Posterior cingulate gyrus (tissue), 11 donors: Measurements from ENCODE around the gene FAM236D.
A peak's percentile ranks its signal among the peaks of the same experiment; 100 is the strongest.
"Not testable (repeated sequence)": the region's sequence is repeated elsewhere in the genome, so short reads cannot be mapped to it uniquely, and the experiment has no call there.

Experiments used
- DNase-seq, 10 donors: peaks; one replicate each; pipeline versions ENCODE4 v3.0.0 to v3.0.0-alpha.2; 2020 to 2021; ENCODE audit warnings: mixed read lengths in 3 of 10
- intact Hi-C: fragments of 100-400 bp; cut with DNase I; formaldehyde crosslinking; loops from one replicate; pipeline ENCODE4 v1.15.1; 2023

Gene FAM236D

GRCh38 chrX:72808110-72808509 is at the start of gene FAM236D:
TSS of gene FAM236D (minus strand) at chrX:72808210. CDS start at chrX:72808110, 100 bp downstream.
- DNase-seq, intact Hi-C loops: not testable (repeated sequence)

GRCh38 chrX:72837532-72837931 is 29.5 kb upstream of the FAM236D start:
- intact Hi-C loops, DNase-seq: not testable (repeated sequence)

- intact Hi-C loops, DNase-seq: not testable (repeated sequence)
These were observed 22.7 kb upstream of the FAM236D start for GRCh38 chrX:72830701-72831100.

DNA sequence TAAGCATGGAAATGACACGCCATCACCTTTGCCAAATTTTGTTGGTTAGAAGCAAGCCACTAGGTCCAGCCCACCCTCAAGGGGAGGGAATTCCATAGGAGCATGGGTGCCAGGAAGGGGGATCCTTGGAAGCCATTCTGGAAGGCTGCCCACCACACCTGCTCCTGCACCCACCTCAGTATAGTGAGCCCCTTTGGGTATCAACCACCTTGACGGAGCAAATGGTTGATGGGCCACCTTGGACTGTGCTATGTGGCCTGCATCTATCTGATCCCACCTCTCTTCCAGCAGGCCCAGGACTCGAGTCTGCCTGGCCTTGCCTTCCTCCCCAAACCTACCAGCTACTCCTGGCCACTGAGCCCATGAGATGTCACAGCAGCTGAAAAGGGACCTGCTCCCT is 17.6 kb downstream of the FAM236D start:
- peak in 3 of 10 donors; percentile 0 to 9 (median 0) for DNase-seq
- intact Hi-C loops, result not testable (repeated sequence)

DNA sequence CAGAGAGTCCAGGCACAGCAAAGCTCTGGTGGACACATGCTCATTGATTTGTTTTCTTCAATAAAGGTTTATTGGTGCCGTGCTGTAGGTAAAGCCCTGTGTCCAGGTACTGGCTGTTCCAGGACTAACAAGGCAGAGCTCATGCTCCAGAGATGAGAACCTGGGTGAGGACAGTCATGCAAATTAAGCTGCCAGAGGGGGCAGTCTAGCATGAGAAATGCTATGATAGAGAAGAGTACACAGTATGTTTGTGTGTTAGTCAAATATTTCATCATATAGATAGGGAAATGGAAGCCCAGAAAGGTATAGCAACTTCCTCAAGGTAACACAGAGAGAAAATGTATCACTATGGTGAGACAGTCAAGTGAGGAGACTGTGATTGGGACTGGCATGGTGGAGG is 19.9 kb downstream of the FAM236D start:
- intact Hi-C loops, DNase-seq: not testable (repeated sequence)

DNA sequence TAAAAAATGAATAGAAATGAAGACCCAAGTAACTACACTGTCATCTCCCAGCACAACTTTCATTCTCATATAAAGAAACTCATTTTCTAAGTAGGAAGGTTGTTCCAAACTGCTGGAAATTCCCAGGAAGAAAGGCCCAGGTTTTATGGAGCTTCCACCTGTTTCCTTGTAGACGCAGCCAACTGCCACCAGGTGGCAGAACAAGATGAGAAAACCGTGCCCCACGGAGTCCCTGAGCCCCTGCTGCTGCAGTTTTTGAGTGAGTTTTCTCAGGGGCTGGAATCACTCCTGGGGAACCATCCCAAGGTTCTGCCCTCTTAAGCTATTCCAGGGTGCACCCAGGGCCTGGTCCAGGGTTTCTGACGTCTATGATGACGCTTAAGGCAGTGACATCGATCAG is 24.0 kb downstream of the FAM236D start:
- DNase-seq, intact Hi-C loops: not testable (repeated sequence)

DNA sequence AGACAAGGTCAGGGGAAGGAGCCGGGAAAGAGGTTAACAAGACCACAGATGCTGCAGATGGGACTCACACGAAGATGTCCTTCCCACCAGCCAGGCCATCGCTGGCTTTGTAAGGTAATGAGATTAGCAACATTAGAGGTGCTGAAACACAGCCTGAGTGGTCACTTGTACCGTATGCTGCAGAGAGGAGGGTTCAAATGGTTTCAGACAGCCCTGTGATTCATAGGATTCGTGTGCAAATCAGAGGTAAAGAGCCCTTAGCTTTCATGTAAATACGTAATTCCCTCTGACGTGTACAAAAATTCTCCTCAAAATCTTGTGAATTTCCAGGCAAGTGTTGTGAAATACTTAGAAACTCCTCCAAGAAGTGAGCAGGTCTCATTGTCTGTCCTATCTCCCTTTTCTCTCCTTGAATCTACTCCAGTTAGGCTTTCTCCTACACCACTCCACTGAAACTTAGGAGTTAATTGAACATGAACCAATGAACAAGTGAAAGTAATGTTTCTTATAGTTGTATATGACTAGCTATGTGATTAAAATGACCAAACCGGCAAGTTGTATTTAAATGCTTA is 24.6 kb downstream of the FAM236D start:
- intact Hi-C loops, result not testable (repeated sequence)

GRCh38 chrX:72782560-72782959 is 25.4 kb downstream of the FAM236D start, which contains the start of gene FAM236B:
TSS of gene FAM236B (minus strand) at chrX:72782660. CDS start at chrX:72782560, 100 bp downstream.
- intact Hi-C loops, DNase-seq: not testable (repeated sequence)

More for the DNA sequence above, 24.6 kb downstream of the FAM236D start:
- not testable (repeated sequence) for DNase-seq

DNA sequence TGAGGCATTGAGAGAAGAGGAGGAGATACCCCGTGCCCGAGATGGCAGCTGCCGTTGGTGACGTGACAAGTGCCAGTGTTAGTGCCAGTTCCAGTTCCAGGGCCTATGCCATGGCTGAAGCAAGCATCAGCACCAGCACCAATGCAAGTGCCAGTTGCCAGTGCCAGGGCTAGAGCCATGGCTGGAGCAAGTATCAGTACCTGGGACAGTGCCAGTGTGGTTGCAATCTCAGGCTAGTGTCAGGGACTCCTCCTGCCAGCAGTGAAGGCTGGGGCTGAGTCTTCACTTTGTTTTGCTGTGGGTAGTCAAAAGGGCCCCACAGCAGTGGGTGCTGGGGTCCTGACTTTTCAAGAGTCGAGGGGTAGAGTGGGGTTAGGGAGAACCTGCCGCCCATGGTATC is 29.9 kb downstream of the FAM236D start:
- intact Hi-C loops, DNase-seq: not testable (repeated sequence)

GRCh38 chrX:72777467-72777790 is 30.6 kb downstream of the FAM236D start:
- DNase-seq, intact Hi-C loops: not testable (repeated sequence)

DNA sequence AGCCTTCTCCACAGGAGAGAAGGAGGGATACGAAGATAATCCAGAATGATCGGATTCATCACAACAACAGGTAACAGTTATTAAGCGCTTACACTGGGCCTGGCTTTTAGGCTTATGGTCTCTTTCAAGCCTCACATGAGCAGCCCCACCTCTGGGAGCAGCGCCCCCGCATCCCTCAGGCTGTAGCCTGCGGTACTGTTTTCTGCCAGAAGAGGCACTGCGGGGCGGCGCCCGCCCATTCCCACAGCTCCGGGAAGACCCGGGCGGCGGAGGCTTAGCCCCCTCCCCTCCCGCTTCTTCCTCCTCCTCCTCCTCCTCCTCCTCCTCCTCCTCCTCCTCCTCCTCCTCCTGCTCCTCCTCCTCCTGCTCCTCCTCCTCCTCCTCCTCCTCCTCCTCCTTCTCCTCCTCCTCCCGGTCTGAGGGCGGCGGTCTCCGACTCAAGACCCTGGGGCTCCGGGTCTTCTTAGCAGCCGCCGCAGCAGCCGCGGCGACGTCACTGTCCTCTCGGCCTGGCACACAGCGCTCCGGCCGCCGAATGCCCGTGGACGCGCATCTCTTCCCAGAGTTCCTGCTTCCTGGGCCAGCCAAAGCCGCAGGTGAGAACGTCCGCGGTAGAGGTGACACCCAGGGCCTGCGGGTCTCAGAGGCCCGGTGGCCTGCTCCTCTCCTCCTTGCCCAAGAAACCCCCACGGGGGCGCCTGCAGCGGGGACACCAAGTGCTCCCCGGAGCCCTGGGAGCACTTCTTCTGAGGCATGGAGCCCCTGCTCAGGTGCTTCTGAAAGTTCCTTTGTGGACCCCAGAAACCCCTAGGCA is 31.1 kb downstream of the FAM236D start, which contains the start of gene DMRTC1B:
DMRTC1B (plus strand) TSS at position 238 of the 814 bp plus-strand sequence. CDS start 68,246 bp downstream, outside the sequence.
- intact Hi-C loops, DNase-seq: not testable (repeated sequence)

DNA sequence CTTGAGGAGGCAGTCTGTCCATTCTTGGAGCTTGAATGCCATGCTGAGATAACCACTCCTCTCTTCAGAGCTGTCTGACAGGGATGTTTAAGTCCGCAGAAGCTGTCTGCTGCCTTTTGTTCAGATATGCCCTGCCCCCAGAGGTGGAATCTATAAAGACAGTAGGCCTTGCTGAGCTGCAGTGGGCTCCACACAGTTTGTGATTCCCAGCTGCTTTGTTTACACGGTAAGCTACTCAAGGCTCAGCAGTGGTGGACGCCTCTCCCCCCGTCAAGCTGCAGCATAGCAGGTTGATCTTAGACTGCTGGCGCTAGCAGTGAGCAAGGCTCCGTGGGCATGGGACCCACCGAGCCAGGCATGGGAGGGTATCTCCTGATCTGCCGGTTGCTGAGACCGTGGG is 47.6 kb downstream of the FAM236D start:
- intact Hi-C loops, DNase-seq: not testable (repeated sequence)
